ENCODE data around the gene TRERF1. TPM values are rescaled to one million over a fixed set of nuclear protein-coding genes. Genes with fewer than 3 reads are reported as not detected.

TRERF1 gene
- total and polyA plus RNA-seq, 2 of the 4 experiments (the other 2 are of a cell fraction), result 6.3 to 9.9 TPM

- dilution Hi-C loops (cut with HindIII; ENCODE audit: low sequenced_read_pairs, unreplicated experiment) (no loop called here), in situ Hi-C loops (cut with MboI; ENCODE audit: low sequenced_read_pairs) (no loop called here), intact Hi-C loops (cut with micrococcal nuclease) (loop anchor here (10.0 kb wide), 1 partner anchor 85 kb away; no protein-coding TSS in a partner anchor)
- peak overlapping the region; percentile 46; the same call in 1 of the 2 replicates for H2BK20ac ChIP-seq (ENCODE audit: low read depth, low read length)
- H3K23ac ChIP-seq (ENCODE audit: low read depth, low read length), result peak overlapping the region; percentile 46; the same call in 1 of the 2 replicates
- H3K14ac ChIP-seq (replicated peaks; ENCODE audit: low read depth, low read length), result no peak overlapping the region; the same call in 1 of the 2 replicates
- H2AK9ac ChIP-seq (replicated peaks; ENCODE audit: low read depth, low read length, poor library complexity), result no peak overlapping the region
- peaks cover 45 to 77% of the 10 kb centered on the region in 2 experiments for H3K79me1 ChIP-seq (ENCODE audit: low read depth in 1 of 2, low read length in 2 of 2)
- no peaks in the 10 kb centered on the region for H3K9me3 ChIP-seq (ENCODE audit: control insufficient read depth, insufficient read depth, low read length)
- H3K4me1 ChIP-seq (ENCODE audit: control insufficient read depth, insufficient read depth, low read length), result peaks cover 44% of the 10 kb centered on the region
- peak overlapping the region; percentile 77 for H4K5ac ChIP-seq (ENCODE audit: low read depth, low read length)
- peak overlapping the region in 1 of 2 experiments; percentile 58; a peak in 2 of 4 replicates for H4K8ac ChIP-seq (ENCODE audit: low read depth in 2 of 2, low read length in 2 of 2)
- POLR2A ChIA-PET (ENCODE audit: unreplicated experiment), result interaction anchor here (0.6 kb wide), 1 partner anchor 124 kb away, joined by 4 read pairs; the partner anchor contains the start of gene UBR2
- H2BK15ac ChIP-seq (ENCODE audit: low read depth, low read length), result peak overlapping the region; percentile 2; the same call in 1 of the 3 replicates
- H4K20me1 ChIP-seq (ENCODE audit: insufficient read depth, low read length), result peaks cover 48% of the 10 kb centered on the region
- ATAC-seq (ENCODE audit: low read depth) (peak; percentile 24), DNase-seq (peak; percentile 26)
- peak overlapping the region; percentile 43 for H3K18ac ChIP-seq (ENCODE audit: low read depth, low read length)
- H3K56ac ChIP-seq (ENCODE audit: extremely low read depth, insufficient read depth, low read length), result no peak overlapping the region
- peak overlapping the region; percentile 42 for H3K4ac ChIP-seq (ENCODE audit: low read depth, low read length)
- peak overlapping the region; percentile 73 for H4K91ac ChIP-seq (ENCODE audit: insufficient read depth, low read depth, low read length)
- no peaks in the 10 kb centered on the region for H3K27me3 ChIP-seq (ENCODE audit: control insufficient read depth, insufficient read depth, low read length)
- WGBS, 2 experiments (ENCODE audit: extremely low coverage in 2 of 2, insufficient read length in 1 of 2), result 0% methylated on average over 1 of the region's 6 CpGs; no CpG with 5 or more reads in 1 of the 2 experiments
- H3K27ac ChIP-seq (ENCODE audit: insufficient read depth, low read length), result peak overlapping the region; percentile 81; the same call in 1 of the 2 replicates
- TF ChIP-seq NFE2L2 (IDR thresholded peaks at IDR 0.05; ENCODE audit: low read depth, low read length), result peak; percentile 87
- no peak for TF ChIP-seq MAFK (IDR thresholded peaks at IDR 0.05; ENCODE audit: low read depth, low read length)
- peak overlapping the region; percentile 11; the same call in 1 of the 2 replicates for H3K4me2 ChIP-seq (ENCODE audit: low read depth, low read length)
- no TSS peak for BruUV-seq (replicated peaks)
- no peaks in the 10 kb centered on the region for H3K36me3 ChIP-seq (ENCODE audit: control insufficient read depth, insufficient read depth, low read length)
- no peak overlapping the region for H2AFZ ChIP-seq (replicated peaks; ENCODE audit: low read length, poor library complexity)
- CTCF ChIA-PET, result no interaction called here
- peaks cover 40% of the 10 kb centered on the region for H3K9me1 ChIP-seq (ENCODE audit: insufficient read depth, low read length)
- no peak overlapping the region for H3K9ac ChIP-seq (ENCODE audit: low read depth, low read length)
- peak overlapping the region; percentile 31; the same call in 1 of the 2 replicates for H2AK5ac ChIP-seq (ENCODE audit: low read depth, low read length)
- no peak overlapping the region for H3K4me3 ChIP-seq (ENCODE audit: insufficient read depth, low read depth, low read length)
- peak overlapping the region; percentile 41 for H2BK5ac ChIP-seq (ENCODE audit: low read depth, low read length, poor library complexity, severe bottlenecking)
- peak overlapping the region; percentile 82 for H2BK120ac ChIP-seq (ENCODE audit: low read depth, low read length)
Measured at GRCh38 chr6:42440027-42440426, 11.7 kb downstream of the TRERF1 start.

All from IMR-90 (cell line).